Smooth muscle cell (in vitro differentiated cells): ENCODE measurements around the gene ANKS1B. TPM values are rescaled to one million over a fixed set of nuclear protein-coding genes. Genes with fewer than 3 reads are reported as not detected.

Experiments used
- DNase-seq: peaks from one replicate; lab custom pipeline; 2025; ENCODE audit not compliant: unreplicated experiment; lab: John Stamatoyannopoulos, UW
- H2AFZ ChIP-seq: fragments of 200-600 bp; sonication (generic); 2 replicates; pipeline ENCODE4 v1.6.0; 2016; ENCODE audit warnings: antibody characterized with exemption, low read depth, mild to moderate bottlenecking
- H3F3A ChIP-seq: fragments of 200-600 bp; sonication (generic); 2 replicates; pipeline ENCODE4 v1.6.0; 2017; ENCODE audit warnings: antibody characterized with exemption, low read depth
- H3K27ac ChIP-seq: fragments of 200-600 bp; sonication (generic); 2 replicates; pipeline ENCODE4 v1.5.1; 2016; ENCODE audit warnings: low read depth, mild to moderate bottlenecking
- H3K27me3 ChIP-seq: fragments of 200-600 bp; sonication (generic); 2 replicates; pipeline ENCODE4 v1.6.1; 2016; ENCODE audit warnings: low read depth, mild to moderate bottlenecking
- H3K36me3 ChIP-seq: fragments of 200-600 bp; sonication (generic); 2 replicates; pipeline ENCODE4 v1.5.1; 2016; ENCODE audit warnings: low read depth
- H3K4me1 ChIP-seq: fragments of 200-600 bp; sonication (generic); 2 replicates; pipeline ENCODE4 v1.5.1; 2016; ENCODE audit warnings: low read depth
- H3K4me2 ChIP-seq: fragments of 200-600 bp; sonication (generic); 2 replicates; pipeline ENCODE4 v1.6.0; 2016; ENCODE audit warnings: mild to moderate bottlenecking
- H3K4me3 ChIP-seq: fragments of 200-600 bp; sonication (generic); 2 replicates; pipeline ENCODE4 v1.5.1; 2016; ENCODE audit warnings: mild to moderate bottlenecking
- H3K79me2 ChIP-seq: fragments of 200-600 bp; sonication (generic); 2 replicates; pipeline ENCODE4 v1.6.0; 2016; ENCODE audit warnings: low read depth, mild to moderate bottlenecking
- H3K9ac ChIP-seq: fragments of 200-600 bp; sonication (generic); 2 replicates; pipeline ENCODE4 v1.6.0; 2016; ENCODE audit warnings: low read depth
- H3K9me3 ChIP-seq: fragments of 200-600 bp; sonication (generic); replicated peaks from 2 replicates; pipeline ENCODE4 v1.5.1; 2016; ENCODE audit warnings: low read depth
- H4K20me1 ChIP-seq: fragments of 200-600 bp; sonication (generic); 2 replicates; pipeline ENCODE4 v1.6.0; 2016; ENCODE audit warnings: low read depth
- CTCF ChIP-seq: fragments of 200-600 bp; sonication (generic); IDR thresholded peaks from 2 replicates; pipeline ENCODE4 v1.5.1; 2017; ENCODE audit warnings: borderline replicate concordance, mild to moderate bottlenecking, antibody characterized with exemption; ENCODE audit not compliant: insufficient read depth, poor library complexity, severe bottlenecking
- WGBS: methylation state at CpG from one replicate; pipeline ENCODE4 v1.1.7; 2016; ENCODE audit warnings: low lambda C conversion rate; 5-methylcytosine and 5-hydroxymethylcytosine counted together
- polyA plus RNA-seq: library from polyadenylated mRNA; unstranded; fragments of >200 nt; fragmentation: Nextera tagmentation; extraction: Ambion mirVana; gene quantifications from 2 replicates; pipeline ENCODE4 v1.2.1, GENCODE V29; 2016
- total RNA-seq: library from RNA; depleted of rRNA; stranded (reverse); fragments of >200 nt; gene quantifications from 2 replicates; pipeline ENCODE4 v1.2.3, GENCODE V29; 2014

ANKS1B gene
- total and polyA plus RNA-seq, 2 experiments from 2014 or later: 0.47 to 7.3 TPM

DNA sequence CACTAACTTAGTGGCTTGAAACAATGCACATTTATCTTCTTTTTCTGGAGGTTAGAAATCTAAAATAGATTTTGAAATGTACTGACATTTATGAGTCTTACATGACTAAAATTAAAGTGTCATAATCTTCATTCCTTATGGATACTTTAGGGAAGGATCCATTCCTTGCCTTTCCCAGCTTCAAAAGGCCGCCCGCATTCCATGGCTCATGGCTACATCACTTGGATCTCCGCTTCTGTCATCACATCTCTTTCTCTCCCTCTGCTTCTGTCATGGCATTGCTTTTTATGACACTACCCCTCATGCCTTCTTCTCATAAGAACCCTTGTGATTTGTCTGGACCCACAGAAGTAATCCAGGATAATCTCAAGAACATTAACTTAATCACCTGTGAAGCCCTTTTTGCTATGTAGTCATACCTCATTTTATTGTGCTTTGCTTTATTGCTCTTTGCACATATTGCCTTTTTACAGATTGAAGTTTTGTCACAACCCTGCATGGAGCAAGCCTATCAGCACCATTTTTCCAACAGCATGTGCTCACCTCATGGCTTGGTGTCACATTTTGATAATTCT is 270.7 kb downstream of the ANKS1B start:
- peaks cover 2% of the 10 kb centered on the region for H3K9me3 ChIP-seq
- no peaks in the 10 kb centered on the region for H3K27me3 ChIP-seq
- no peaks in the 10 kb centered on the region for H4K20me1 ChIP-seq
- DNase-seq: no peak
- H3K36me3 ChIP-seq: no peaks in the 10 kb centered on the region
- 80% methylated on average over 3 of the region's 3 CpGs for WGBS
- no peak for TF ChIP-seq CTCF
- H3K4me2 ChIP-seq: no peak overlapping the region
- H3K27ac ChIP-seq: no peak overlapping the region
- no peak overlapping the region for H3K9ac ChIP-seq
- H3F3A ChIP-seq: no peaks in the 10 kb centered on the region
- no peaks in the 10 kb centered on the region for H3K79me2 ChIP-seq
- no peaks in the 10 kb centered on the region for H3K4me1 ChIP-seq
- H3K4me3 ChIP-seq: no peak overlapping the region
- H2AFZ ChIP-seq: no peak overlapping the region

GRCh38 chr12:99712281-99712680 is 272.5 kb downstream of the ANKS1B start:
- H3K9me3 ChIP-seq: peaks cover 2% of the 10 kb centered on the region
- H3K4me1 ChIP-seq: no peaks in the 10 kb centered on the region
- H3K4me2 ChIP-seq: no peak overlapping the region
- H3K27me3 ChIP-seq: no peaks in the 10 kb centered on the region
- no peak overlapping the region for H3K9ac ChIP-seq
- no peaks in the 10 kb centered on the region for H4K20me1 ChIP-seq
- H3K27ac ChIP-seq: no peak overlapping the region
- H3F3A ChIP-seq: no peaks in the 10 kb centered on the region
- DNase-seq: no peak
- H3K4me3 ChIP-seq: no peak overlapping the region
- no peak overlapping the region for H2AFZ ChIP-seq
- no peaks in the 10 kb centered on the region for H3K79me2 ChIP-seq
- TF ChIP-seq CTCF: no peak
- no peaks in the 10 kb centered on the region for H3K36me3 ChIP-seq

DNA sequence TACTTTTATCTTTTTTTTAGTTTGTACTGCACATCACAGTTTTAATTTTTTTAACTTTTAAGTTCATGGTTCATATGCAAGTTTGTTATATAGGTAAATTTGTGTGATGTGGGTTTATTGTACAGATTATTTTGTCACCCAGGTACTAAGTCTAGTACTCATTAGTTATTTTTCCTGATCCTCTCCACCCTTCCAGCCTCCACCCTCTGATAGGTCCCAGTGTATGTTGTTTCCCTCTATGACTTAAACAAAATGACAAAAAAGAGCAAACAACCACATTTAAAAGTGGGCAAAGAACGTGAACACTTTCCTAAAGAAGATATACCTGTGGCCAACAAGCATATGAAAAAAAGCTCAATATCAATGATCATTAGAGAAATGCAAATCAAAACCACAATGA is 273.5 kb downstream of the ANKS1B start:
- TF ChIP-seq CTCF: no peak

GRCh38 chr12:99709619-99710018 is 275.1 kb downstream of the ANKS1B start:
- H3K79me2 ChIP-seq: no peaks in the 10 kb centered on the region
- H3K4me1 ChIP-seq: no peaks in the 10 kb centered on the region
- no peaks in the 10 kb centered on the region for H3F3A ChIP-seq
- H2AFZ ChIP-seq: no peak overlapping the region
- no peak for DNase-seq
- H3K4me2 ChIP-seq: no peak overlapping the region
- no peak overlapping the region for H3K27ac ChIP-seq
- no peaks in the 10 kb centered on the region for H3K27me3 ChIP-seq
- no peaks in the 10 kb centered on the region for H3K36me3 ChIP-seq
- no peaks in the 10 kb centered on the region for H4K20me1 ChIP-seq
- H3K4me3 ChIP-seq: no peak overlapping the region
- H3K9ac ChIP-seq: no peak overlapping the region
- no peak for TF ChIP-seq CTCF
- H3K9me3 ChIP-seq: peaks cover 2% of the 10 kb centered on the region

More for the DNA sequence above, 273.5 kb downstream of the ANKS1B start:
- Histone ChIP-seq H3K27me3 (no peaks in the 10 kb centered on the region), H3K4me1 (no peaks in the 10 kb centered on the region), H4K20me1 (no peaks in the 10 kb centered on the region), H3K36me3 (no peaks in the 10 kb centered on the region), H3K9me3 (peaks cover 2% of the 10 kb centered on the region), H3K9ac (no peak overlapping the region), H3K4me2 (no peak overlapping the region), H3K79me2 (no peaks in the 10 kb centered on the region), H3F3A (no peaks in the 10 kb centered on the region), H2AFZ (no peak overlapping the region), H3K27ac (no peak overlapping the region), H3K4me3 (no peak overlapping the region)
- 88% methylated on average over 1 of the region's 1 CpG for WGBS
- DNase-seq: no peak
